Measurements from ENCODE around the gene HNRNPA3. TPM values are rescaled to one million over a fixed set of nuclear protein-coding genes. Genes with fewer than 3 reads are reported as not detected.

Gene HNRNPA3
- total and polyA plus RNA-seq, 10 of the 15 experiments (the other 5 are each of a cell fraction or from before 2014, with no cell fraction given) = 40.4 to 343 (median 206) TPM

DNA sequence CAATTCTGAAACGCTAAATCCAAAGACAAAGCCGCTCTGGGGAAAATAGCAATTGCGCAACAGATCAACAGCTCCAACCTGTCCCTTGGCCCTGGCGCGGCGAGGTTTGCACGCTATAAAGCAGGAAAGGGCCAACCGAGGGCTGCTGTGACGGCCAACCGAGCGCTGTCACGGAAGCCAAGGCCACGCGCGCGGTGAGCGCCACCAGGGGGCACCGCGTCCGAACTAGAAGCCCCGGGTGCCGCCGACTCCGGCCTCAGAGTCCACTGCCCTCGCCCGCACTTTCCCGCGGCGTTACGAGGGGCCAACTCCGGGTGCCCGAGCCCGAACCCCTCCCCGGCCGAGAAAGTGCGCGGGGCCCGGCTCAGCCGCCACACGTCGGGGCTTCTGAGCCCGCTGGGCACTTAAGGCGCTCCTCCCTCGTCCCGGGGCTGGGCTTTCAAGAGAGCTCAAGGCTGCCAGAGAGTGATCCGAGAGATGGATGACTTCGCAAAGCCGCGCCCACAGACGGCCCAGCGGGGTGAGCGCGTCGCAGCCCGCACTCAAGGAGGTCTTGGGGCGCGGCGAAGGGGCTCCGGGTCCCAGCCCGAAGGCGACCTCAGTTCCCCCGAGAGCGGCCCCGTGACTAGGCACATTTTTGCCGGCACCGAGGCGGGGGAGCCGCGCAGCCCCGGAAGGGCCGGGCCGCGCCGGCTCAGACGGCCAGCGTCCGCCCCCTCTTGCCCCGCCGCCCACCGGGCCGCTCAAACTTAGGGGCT lies 51.0 kb downstream of the HNRNPA3 start (continued):
- TF ChIP-seq, protein P1, sequence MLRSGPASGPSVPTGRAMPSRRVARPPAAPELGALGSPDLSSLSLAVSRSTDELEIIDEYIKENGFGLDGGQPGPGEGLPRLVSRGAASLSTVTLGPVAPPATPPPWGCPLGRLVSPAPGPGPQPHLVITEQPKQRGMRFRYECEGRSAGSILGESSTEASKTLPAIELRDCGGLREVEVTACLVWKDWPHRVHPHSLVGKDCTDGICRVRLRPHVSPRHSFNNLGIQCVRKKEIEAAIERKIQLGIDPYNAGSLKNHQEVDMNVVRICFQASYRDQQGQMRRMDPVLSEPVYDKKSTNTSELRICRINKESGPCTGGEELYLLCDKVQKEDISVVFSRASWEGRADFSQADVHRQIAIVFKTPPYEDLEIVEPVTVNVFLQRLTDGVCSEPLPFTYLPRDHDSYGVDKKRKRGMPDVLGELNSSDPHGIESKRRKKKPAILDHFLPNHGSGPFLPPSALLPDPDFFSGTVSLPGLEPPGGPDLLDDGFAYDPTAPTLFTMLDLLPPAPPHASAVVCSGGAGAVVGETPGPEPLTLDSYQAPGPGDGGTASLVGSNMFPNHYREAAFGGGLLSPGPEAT (IDR thresholded peaks at IDR 0.05; ENCODE audit: low read depth) = peak; percentile 88
- TF ChIP-seq TCF7 (IDR thresholded peaks at IDR 0.05; ENCODE audit: borderline replicate concordance) (no peak), RCOR1 (conservative IDR thresholded peaks at IDR 0.05; ENCODE audit: low read depth, low read length) (0 out of 2 replicates have a peak, but pooled peaks have one; percentile 70), NFYB (IDR thresholded peaks at IDR 0.05; ENCODE audit: insufficient read depth, low read depth, low read length) (no peak), CBX5 (IDR thresholded peaks at IDR 0.05; ENCODE audit: low read depth) (no peak), ASH2L (IDR thresholded peaks at IDR 0.05; ENCODE audit: borderline replicate concordance, low read depth) (no peak), TAF1 (IDR thresholded peaks at IDR 0.05; ENCODE audit: borderline replicate concordance, low read depth, low read length) (peak; percentile 47), ZNF24 (IDR thresholded peaks at IDR 0.05) (peak; percentile 90), TCF3 (IDR thresholded peaks at IDR 0.05; ENCODE audit: borderline replicate concordance, insufficient read depth, low read depth, low read length) (peak; percentile 98), ZNF622 (IDR thresholded peaks at IDR 0.05) (no peak), LARP7 (IDR thresholded peaks at IDR 0.05) (peak; percentile 100), NRF1 (conservative IDR thresholded peaks at IDR 0.05; ENCODE audit: low read depth, low read length) (no peak), NFXL1 (IDR thresholded peaks at IDR 0.05; ENCODE audit: borderline replicate concordance) (no peak), POU2F2 (IDR thresholded peaks at IDR 0.05; ENCODE audit: borderline replicate concordance, low read depth, low read length) (peak; percentile 94), SP1 (IDR thresholded peaks at IDR 0.05; ENCODE audit: low read depth, low read length) (peak; percentile 76), SMAD1 (IDR thresholded peaks at IDR 0.05; ENCODE audit: low read depth, partially characterized antibody) (peak; percentile 51)
- TF ChIP-seq, protein P2, sequence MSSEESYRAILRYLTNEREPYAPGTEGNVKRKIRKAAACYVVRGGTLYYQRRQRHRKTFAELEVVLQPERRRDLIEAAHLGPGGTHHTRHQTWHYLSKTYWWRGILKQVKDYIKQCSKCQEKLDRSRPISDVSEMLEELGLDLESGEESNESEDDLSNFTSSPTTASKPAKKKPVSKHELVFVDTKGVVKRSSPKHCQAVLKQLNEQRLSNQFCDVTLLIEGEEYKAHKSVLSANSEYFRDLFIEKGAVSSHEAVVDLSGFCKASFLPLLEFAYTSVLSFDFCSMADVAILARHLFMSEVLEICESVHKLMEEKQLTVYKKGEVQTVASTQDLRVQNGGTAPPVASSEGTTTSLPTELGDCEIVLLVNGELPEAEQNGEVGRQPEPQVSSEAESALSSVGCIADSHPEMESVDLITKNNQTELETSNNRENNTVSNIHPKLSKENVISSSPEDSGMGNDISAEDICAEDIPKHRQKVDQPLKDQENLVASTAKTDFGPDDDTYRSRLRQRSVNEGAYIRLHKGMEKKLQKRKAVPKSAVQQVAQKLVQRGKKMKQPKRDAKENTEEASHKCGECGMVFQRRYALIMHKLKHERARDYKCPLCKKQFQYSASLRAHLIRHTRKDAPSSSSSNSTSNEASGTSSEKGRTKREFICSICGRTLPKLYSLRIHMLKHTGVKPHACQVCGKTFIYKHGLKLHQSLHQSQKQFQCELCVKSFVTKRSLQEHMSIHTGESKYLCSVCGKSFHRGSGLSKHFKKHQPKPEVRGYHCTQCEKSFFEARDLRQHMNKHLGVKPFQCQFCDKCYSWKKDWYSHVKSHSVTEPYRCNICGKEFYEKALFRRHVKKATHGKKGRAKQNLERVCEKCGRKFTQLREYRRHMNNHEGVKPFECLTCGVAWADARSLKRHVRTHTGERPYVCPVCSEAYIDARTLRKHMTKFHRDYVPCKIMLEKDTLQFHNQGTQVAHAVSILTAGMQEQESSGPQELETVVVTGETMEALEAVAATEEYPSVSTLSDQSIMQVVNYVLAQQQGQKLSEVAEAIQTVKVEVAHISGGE (CRISPR knock-in tag; IDR thresholded peaks at IDR 0.05) = no peak
- TF ChIP-seq, protein P3, sequence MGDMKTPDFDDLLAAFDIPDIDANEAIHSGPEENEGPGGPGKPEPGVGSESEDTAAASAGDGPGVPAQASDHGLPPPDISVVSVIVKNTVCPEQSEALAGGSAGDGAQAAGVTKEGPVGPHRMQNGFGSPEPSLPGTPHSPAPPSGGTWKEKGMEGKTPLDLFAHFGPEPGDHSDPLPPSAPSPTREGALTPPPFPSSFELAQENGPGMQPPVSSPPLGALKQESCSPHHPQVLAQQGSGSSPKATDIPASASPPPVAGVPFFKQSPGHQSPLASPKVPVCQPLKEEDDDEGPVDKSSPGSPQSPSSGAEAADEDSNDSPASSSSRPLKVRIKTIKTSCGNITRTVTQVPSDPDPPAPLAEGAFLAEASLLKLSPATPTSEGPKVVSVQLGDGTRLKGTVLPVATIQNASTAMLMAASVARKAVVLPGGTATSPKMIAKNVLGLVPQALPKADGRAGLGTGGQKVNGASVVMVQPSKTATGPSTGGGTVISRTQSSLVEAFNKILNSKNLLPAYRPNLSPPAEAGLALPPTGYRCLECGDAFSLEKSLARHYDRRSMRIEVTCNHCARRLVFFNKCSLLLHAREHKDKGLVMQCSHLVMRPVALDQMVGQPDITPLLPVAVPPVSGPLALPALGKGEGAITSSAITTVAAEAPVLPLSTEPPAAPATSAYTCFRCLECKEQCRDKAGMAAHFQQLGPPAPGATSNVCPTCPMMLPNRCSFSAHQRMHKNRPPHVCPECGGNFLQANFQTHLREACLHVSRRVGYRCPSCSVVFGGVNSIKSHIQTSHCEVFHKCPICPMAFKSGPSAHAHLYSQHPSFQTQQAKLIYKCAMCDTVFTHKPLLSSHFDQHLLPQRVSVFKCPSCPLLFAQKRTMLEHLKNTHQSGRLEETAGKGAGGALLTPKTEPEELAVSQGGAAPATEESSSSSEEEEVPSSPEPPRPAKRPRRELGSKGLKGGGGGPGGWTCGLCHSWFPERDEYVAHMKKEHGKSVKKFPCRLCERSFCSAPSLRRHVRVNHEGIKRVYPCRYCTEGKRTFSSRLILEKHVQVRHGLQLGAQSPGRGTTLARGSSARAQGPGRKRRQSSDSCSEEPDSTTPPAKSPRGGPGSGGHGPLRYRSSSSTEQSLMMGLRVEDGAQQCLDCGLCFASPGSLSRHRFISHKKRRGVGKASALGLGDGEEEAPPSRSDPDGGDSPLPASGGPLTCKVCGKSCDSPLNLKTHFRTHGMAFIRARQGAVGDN (IDR thresholded peaks at IDR 0.05) = peak; percentile 73; the same call in 1 of the 2 replicates
- TF ChIP-seq, protein P4, sequence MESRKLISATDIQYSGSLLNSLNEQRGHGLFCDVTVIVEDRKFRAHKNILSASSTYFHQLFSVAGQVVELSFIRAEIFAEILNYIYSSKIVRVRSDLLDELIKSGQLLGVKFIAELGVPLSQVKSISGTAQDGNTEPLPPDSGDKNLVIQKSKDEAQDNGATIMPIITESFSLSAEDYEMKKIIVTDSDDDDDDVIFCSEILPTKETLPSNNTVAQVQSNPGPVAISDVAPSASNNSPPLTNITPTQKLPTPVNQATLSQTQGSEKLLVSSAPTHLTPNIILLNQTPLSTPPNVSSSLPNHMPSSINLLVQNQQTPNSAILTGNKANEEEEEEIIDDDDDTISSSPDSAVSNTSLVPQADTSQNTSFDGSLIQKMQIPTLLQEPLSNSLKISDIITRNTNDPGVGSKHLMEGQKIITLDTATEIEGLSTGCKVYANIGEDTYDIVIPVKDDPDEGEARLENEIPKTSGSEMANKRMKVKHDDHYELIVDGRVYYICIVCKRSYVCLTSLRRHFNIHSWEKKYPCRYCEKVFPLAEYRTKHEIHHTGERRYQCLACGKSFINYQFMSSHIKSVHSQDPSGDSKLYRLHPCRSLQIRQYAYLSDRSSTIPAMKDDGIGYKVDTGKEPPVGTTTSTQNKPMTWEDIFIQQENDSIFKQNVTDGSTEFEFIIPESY (IDR thresholded peaks at IDR 0.05) = peak; percentile 66; the same call in 1 of the 2 replicates
